HepG2 (cell line): ENCODE measurements around the gene DCLRE1C.

ENCODE experiments used
- GATA4 ChIP-seq: sonication (generic); IDR thresholded peaks from 2 replicates; pipeline ENCODE4 v1.6.1; 2016; ENCODE audit warnings: antibody characterized with exemption, low read depth, borderline replicate concordance
- KLF16 ChIP-seq, 2 experiments: sonication (generic) in 1 of 2; formaldehyde crosslinking in 1 of 2; IDR thresholded peaks; 2 replicates each; pipeline versions ENCODE4 v1.6.1 to v1.8.0; 2016 to 2023; ENCODE audit warnings: missing genetic modification reagents in 2 of 2, missing compliant biosample characterization in 1 of 2
- MAFF ChIP-seq: IDR thresholded peaks from 2 replicates; pipeline ENCODE4 v1.6.1; 2011; ENCODE audit warnings: low read depth, low read length, improper control_type of control experiment
- NFE2L2 ChIP-seq: fragments of 150-350 bp; IDR thresholded peaks from 2 replicates; pipeline ENCODE4 v1.6.1; 2014; ENCODE audit warnings: low read length
- ZNF274 ChIP-seq: sonication (generic); formaldehyde crosslinking; IDR thresholded peaks from 2 replicates; pipeline ENCODE4 v1.5.1; 2020; ENCODE audit warnings: mild to moderate bottlenecking, missing genetic modification reagents
- TF ChIP-seq, protein P1 (sequence below): sonication (generic); formaldehyde crosslinking; IDR thresholded peaks from 2 replicates; pipeline ENCODE4 v1.5.0; 2020; ENCODE audit warnings: mild to moderate bottlenecking, missing genetic modification reagents, moderate library complexity
- TF ChIP-seq, protein P2 (sequence below), 2 experiments: IDR thresholded peaks; 2 replicates each; pipeline ENCODE4 v1.6.1; 2011 to 2012; ENCODE audit warnings: low read length in 2 of 2, borderline replicate concordance in 1 of 2, low read depth in 1 of 2, mild to moderate bottlenecking in 1 of 2, moderate library complexity in 1 of 2

DNA sequence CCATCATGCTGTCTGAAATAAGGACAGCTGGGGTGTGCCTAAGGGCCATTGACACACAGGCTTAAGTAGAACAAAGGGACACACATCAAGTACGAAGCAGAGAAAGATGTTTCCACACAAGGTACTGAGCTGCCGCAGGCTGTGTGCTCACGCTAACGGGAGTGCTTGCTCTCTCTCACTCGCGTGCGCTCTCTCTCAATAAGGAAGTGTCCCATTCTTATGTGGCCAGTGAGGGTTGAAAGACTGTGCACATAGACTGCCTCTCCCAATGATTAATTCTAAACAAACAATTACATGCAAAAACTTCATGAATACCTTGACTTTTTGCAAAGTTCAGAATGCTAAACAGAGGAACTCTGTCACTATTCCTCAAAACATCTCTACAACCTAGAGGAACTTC is 29.9 kb downstream of the DCLRE1C start:
- no peak for TF ChIP-seq MAFF
- no peak for TF ChIP-seq ZNF274 (CRISPR knock-in tag)
- TF ChIP-seq, protein P1, sequence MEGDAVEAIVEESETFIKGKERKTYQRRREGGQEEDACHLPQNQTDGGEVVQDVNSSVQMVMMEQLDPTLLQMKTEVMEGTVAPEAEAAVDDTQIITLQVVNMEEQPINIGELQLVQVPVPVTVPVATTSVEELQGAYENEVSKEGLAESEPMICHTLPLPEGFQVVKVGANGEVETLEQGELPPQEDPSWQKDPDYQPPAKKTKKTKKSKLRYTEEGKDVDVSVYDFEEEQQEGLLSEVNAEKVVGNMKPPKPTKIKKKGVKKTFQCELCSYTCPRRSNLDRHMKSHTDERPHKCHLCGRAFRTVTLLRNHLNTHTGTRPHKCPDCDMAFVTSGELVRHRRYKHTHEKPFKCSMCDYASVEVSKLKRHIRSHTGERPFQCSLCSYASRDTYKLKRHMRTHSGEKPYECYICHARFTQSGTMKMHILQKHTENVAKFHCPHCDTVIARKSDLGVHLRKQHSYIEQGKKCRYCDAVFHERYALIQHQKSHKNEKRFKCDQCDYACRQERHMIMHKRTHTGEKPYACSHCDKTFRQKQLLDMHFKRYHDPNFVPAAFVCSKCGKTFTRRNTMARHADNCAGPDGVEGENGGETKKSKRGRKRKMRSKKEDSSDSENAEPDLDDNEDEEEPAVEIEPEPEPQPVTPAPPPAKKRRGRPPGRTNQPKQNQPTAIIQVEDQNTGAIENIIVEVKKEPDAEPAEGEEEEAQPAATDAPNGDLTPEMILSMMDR = no peak
- TF ChIP-seq, protein P2, sequence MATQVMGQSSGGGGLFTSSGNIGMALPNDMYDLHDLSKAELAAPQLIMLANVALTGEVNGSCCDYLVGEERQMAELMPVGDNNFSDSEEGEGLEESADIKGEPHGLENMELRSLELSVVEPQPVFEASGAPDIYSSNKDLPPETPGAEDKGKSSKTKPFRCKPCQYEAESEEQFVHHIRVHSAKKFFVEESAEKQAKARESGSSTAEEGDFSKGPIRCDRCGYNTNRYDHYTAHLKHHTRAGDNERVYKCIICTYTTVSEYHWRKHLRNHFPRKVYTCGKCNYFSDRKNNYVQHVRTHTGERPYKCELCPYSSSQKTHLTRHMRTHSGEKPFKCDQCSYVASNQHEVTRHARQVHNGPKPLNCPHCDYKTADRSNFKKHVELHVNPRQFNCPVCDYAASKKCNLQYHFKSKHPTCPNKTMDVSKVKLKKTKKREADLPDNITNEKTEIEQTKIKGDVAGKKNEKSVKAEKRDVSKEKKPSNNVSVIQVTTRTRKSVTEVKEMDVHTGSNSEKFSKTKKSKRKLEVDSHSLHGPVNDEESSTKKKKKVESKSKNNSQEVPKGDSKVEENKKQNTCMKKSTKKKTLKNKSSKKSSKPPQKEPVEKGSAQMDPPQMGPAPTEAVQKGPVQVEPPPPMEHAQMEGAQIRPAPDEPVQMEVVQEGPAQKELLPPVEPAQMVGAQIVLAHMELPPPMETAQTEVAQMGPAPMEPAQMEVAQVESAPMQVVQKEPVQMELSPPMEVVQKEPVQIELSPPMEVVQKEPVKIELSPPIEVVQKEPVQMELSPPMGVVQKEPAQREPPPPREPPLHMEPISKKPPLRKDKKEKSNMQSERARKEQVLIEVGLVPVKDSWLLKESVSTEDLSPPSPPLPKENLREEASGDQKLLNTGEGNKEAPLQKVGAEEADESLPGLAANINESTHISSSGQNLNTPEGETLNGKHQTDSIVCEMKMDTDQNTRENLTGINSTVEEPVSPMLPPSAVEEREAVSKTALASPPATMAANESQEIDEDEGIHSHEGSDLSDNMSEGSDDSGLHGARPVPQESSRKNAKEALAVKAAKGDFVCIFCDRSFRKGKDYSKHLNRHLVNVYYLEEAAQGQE (IDR thresholded peaks at IDR 0.05; ENCODE audit: borderline replicate concordance in 1 of 2, low read depth in 1 of 2, low read length in 2 of 2) = no peak
- no peak for TF ChIP-seq GATA4
- no peak for TF ChIP-seq NFE2L2
- no peak for TF ChIP-seq KLF16 (CRISPR knock-in tag; IDR thresholded peaks at IDR 0.05)
